ENCODE results near the gene DPP4.
"Not testable (repeated sequence)": the region's sequence is repeated elsewhere in the genome, so short reads cannot be mapped to it uniquely, and the experiment has no call there.

The DPP4 gene

DNA sequence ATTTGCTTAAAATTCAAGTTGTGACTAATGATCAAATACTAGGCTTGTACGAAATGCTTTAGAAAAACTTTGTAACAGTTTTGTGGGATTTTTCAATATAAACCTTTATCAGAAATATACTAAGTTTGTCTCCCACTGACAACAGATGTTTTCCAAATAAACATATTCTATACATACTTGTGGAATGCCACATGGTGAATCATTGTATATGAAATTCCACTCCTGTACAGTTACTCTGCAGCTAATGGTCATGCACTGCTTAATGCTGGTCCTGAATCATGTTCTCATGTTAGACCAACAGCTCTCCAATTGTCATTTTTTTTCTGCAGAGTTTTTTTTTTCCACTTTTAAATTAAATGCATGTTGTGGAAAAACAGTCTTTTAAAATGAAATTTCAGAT, 90.1 kb downstream of the DPP4 start:
- DNase-seq: no peak

- DNase-seq: no peak
Measured at GRCh38 chr2:161983331-161983651, 90.7 kb downstream of the DPP4 start.

GRCh38 chr2:161982548-161983330, 91.3 kb downstream of the DPP4 start:
- no peak for DNase-seq

DNA sequence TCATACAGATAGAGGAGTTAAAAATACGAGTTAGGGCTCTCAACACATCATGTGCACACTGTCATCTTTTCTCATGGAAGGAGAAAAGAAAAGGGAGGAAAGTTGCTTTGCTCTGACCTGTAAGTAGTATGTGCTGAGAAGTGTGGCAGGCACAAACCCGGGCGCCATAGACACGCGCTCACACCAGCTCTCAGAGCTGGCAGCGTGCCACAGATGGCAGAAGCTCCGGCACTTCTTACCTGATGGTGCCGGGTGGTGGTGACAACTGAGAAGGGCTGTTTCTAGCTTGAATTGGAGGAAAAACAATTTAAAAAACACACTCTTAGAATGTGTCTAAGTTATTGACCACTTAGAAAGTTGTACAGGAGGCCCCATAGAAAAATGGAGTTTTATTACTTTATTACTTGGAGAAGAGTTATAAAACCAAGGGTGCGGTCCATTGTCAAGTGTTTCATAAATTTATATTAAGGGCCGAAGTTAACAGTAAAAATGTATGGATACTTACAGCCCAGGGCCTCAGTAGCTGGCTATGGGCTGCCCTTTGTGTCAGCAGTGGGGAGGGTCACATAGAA, 92.2 kb downstream of the DPP4 start:
- DNase-seq: no peak

GRCh38 chr2:161980976-161981375, 93.0 kb downstream of the DPP4 start:
- no peak for DNase-seq

DNA sequence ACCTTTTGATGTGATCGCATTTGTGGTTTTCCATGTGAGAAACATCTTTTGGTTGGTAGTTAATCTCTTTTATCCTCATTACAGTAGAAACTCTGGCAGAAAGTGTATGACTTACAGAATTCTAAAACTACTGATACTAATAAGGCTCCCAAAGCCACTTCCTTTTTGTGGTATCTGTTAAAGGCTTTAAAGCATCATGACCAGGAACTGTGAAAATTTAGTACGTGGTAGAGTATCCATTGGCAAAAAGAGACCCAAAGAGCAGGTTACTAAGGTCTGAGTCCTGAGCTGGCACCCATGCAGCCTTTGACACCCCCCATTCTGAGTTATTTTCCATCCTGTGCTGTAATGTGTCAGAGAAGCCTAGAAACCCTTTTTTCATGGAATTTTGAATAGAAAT, 94.5 kb downstream of the DPP4 start:
- DNase-seq: no peak

DNA sequence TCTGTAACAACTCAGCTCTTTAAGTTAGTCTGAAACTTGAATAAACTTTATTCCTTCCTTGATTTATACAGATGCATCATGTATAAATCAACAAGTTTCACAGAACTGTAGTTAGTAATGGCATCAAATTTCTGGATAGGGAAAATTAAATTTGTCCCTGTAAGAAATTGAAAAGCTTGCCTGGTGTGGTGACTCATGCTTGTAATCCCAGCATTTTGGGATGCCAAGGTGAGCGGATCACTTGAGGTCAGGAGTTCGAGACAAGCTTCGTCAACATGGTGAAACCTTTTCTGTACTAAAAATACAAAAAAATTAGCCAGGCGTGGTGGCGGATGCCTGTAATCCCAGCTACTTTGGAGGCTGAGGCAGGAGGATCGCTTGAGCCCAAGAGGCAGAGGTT, 96.1 kb downstream of the DPP4 start:
- not testable (repeated sequence) for DNase-seq

DNA sequence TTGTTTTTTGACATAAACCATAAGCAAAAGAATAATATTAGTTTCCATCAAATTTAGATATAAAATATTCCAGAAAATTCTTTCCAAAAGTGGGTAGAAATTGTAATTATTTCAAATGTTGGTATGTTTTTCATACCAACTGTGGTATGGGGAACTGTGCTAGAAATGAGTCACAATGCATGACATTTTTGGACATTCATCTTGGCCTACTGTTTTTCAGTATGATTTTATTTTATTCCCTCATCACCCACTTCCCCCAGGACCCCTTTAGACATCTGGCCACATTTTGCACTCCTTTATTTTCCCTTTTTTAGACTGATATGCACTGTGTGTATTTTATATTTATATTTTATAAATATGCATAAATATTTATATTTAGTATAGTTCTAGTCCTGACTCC, 97.1 kb downstream of the DPP4 start:
- no peak for DNase-seq

DNA sequence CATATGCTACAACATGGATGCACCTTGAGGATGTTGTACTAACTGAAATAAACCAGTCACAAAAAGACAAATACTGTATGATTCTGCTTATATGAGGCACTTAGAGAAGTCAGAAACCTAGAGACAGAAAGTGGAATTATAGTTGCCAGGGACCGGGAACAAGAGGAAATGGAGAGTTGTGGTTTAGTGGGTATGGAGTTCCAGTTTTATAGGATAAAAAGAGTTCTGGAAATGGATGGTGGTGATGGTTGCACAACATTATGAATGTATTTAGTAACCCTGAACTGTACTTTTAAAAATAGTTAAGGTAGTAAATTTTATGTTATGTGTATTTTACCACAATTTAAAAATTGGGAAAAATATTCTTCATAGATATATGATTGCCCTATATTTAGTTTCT, 97.7 kb downstream of the DPP4 start:
- no peak for DNase-seq

DNA sequence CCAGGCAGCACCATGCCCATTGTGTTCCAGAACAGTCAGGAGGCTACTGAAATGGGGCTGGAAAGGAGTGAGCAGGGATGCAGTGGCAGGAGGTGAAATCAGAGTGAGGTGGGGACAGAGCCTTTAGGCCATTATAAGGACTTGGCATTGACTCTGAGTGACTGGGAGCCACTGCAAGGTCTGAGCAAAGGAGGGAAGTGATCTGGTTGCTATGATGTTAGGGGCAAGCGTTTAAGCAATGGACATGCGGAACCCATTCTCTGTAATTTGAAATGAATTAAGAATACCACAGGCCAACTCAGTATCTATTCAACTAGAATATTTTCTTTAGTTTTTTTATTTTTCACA, 98.2 kb downstream of the DPP4 start:
- DNase-seq: no peak

- DNase-seq: no peak
Measured at GRCh38 chr2:161975062-161975812, 98.8 kb downstream of the DPP4 start.

DNA sequence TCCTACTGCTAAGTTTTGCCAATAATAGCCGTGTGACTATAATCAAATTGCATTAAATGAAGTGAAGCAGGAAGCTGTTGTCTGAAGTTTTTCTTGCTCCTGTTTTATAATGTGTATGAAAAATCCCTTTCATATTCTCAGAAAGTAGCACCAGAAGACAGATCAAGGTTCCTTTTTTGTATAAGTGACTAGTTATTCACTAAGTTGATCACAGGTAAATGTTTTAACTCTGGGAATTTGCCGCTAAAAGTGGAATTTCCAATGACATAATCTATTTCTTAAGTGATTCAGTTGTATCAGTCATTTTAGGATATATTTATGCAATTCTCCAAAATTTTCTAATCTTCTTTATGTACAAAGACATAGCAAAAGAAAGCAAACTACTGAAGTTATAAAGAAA, 99.6 kb downstream of the DPP4 start:
- no peak for DNase-seq

GRCh38 chr2:161972866-161973265, 101.1 kb downstream of the DPP4 start:
- DNase-seq: no peak

DNA sequence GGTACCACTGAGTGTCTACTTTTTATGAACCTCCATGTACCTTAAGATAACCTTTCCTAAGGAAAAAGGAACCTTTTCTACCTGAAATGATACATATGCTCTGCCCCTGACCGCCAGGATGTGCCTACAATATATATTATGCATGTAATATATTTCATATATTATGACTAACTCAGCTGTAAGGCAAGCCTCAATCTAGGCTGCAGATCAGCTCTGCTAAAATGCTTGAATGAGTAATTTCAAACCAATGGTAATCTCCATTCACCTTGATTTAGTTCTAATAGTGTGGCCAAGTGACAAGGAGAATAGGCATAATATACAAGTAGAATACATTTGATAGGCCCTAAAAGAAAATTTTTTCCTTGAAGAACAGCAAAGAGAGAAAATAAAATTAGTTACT, 101.8 kb downstream of the DPP4 start:
- no peak for DNase-seq

DNA sequence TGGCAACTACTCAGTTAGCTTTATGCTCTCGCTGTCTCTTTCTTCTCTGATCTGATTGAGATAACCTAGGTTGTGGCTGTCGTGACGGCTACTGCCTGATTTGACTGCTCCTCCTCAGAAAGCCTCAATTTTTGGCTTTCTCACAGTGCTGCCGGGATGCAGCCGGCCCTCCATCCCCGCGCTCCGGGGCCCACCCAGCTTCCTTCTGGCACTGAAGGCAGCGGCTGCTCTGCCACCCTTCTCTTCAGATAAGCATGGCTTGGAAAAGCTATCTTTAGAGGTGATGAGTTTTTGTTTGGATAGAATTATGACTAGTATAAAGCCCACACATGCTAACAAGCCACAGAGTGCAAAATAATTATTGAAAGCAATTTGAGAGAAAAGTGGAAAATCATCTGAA, 102.5 kb downstream of the DPP4 start:
- no peak for DNase-seq

DNA sequence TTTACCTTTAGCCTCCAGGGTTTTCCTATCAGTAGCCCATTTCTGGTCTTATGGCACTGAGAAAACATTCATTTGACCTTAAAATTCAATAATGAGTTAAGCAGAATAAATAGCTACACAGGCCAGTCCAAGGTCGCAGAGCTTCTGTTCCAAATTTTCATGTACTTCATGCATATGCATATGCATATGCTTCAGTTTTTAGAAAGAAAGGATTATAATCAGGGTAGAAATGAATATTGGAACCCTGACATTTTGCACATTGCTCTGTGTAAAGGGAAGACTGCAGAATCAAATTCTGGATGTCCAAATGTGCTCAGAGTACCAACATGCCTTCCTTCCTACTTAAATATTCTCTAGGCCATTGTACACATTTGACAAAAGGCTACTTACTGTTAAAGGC, 104.9 kb downstream of the DPP4 start:
- no peak for DNase-seq

DNA sequence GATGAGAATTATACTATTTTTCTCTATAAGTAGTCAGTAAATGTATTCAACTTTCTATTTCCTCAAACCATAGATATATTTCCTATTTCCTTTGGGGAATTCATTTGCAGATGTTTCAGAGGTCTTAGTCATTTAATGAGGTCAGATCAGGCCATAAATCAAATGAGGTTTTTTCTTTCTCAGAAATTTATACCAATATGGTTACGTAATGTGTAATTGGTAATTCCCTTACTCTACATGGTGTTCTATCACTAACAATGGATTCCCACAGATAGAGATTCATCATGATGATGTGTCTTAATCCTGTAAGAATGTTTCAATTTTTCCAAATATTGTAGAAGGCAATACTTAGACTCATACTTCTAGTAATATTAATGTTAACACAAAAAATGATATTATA, 108.0 kb downstream of the DPP4 start:
- no peak for DNase-seq

DNA sequence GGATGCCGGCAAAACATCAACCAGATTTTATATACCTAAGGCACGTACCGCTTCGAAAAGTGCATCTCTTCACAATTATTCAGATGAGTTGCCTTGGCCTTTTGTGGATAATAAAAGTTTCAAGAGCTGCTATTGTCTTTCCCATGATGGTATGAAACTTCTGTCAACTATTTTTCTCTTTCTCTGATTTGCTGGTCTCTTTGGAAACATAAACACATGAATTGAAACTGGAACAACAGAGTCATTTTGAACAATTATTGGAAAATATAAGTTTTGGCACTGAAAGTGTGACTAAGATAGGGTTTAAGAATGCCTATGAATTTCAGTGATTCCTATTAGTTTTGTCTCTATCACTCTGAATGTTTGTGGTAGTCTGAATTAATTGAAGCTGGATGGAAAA, 109.9 kb downstream of the DPP4 start:
- DNase-seq: no peak

DNA sequence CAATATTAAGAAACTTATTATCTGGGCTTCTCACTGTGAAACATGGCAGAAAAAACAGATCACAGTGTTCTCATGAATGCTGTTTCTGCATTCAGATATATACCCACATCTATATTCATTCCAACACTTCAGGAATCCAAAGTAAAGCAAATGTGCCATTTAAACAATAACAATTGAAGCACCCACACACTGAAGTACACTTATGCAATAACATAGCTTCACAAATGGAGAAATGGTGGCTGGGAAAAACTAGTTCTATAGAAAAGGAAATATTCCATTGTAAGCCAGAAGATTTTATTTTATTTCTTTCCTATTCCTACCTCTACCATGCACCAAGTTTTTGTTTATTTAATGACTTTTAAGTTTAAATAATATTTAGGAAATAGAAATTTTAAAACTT, 111.9 kb downstream of the DPP4 start:
- DNase-seq: no peak

DNA sequence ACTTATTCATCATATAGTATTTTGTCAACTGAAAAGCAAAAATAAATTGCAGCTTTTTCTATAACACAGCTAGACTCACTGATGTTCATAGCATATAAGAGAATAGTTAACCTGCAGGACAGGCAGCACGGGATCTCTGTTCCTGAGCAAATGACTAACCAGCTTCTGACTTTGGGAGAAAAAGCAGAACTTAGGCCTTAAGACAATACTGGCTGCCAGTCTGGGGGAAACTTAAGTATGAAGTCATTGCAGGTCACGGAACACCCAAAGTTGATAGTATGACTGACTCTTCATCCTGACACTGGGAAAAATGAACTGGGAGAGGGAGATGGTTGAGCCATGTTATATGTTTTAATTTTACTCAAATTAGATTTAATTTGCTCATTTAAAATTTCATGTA, 113.0 kb downstream of the DPP4 start:
- DNase-seq: no peak

DNA sequence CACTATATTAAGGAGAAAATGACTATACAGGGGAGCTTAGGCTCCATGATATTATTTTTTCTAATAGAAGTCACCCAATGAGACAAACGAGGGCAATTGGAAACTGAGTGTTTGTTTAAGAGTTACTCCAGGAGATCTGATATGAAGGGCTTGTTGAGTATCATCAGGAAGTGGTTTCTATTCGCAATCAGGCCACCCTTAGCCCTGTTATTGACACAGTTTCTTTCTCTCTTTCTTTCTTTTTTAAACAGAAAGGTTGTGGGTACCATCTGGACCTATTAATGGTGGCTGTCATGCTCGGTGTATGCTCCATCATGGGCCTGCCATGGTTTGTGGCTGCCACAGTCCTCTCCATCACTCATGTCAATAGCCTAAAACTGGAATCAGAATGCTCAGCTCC, 117.3 kb downstream of the DPP4 start:
- DNase-seq: peak in 1 of 2 donors; percentile 48

DNA sequence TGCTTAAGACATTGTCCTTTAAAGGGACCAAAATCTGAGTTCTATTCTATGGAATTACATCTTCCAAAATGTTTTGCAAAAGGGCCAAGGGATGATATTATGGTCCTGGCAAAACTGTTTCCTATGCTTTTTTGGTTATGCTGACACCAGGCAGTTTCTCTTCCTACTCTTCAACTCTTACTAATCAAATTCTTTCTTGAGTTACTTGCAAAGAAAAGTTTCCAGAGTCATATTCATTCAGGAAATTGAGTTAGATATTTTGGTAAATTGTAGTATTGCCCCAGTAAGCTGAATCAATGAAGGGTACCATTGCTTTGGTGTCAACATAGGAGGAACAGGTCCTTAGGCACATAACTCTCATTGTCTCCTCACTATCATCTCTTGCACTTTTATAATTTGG, 118.8 kb downstream of the DPP4 start:
- DNase-seq: no peak

GRCh38 chr2:161954103-161954502, 119.9 kb downstream of the DPP4 start:
- DNase-seq: peak; percentile 9 to 64

- not testable (repeated sequence) for DNase-seq
Measured at GRCh38 chr2:161953367-161953766, 120.6 kb downstream of the DPP4 start.

- DNase-seq: peak in 1 of 2 donors; percentile 58
Measured at GRCh38 chr2:161952783-161953191, 121.2 kb downstream of the DPP4 start.

Data from CD4-positive, alpha-beta T cell treated with Interferon alpha-2 for 1 hour (primary cell).